Measurements from ENCODE around the gene RIOK1.

DNA sequence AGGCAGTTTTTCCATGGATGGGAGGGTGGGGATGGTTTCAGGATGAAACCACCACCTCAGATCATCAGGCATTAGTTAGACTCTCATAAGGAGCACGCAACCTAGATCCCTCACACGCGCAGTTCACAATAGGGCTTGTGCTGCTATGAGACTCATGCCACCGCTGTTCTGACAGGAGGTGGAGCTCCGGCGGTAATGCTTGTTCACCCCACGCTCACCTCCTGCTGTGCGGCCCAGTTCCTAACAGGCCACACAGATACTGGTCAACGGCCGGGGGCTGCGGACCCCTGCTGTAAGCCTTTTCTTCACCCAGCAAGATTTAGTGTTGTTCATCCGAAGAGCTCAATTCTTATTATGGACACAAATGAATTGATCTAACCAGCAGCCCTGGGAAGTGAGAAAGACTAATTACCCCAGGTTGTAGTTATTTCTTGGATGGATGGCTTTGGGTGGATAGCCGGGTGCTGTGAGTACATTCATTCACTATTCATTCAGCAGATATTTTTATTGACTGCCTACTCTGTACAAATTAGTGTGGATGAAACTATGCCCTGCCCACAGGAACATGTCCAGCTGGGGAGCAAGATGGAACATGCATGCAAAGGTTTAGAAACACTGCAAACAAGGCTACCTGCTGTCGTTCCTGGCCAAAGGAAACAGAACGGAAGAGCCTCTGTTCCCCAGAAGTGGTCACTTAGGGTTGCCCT, 57.2 kb downstream of the RIOK1 start:
- no peak for TF ChIP-seq EZH2phosphoT487 (IDR thresholded peaks at IDR 0.05; ENCODE audit: borderline replicate concordance)
- TF ChIP-seq, protein P1, sequence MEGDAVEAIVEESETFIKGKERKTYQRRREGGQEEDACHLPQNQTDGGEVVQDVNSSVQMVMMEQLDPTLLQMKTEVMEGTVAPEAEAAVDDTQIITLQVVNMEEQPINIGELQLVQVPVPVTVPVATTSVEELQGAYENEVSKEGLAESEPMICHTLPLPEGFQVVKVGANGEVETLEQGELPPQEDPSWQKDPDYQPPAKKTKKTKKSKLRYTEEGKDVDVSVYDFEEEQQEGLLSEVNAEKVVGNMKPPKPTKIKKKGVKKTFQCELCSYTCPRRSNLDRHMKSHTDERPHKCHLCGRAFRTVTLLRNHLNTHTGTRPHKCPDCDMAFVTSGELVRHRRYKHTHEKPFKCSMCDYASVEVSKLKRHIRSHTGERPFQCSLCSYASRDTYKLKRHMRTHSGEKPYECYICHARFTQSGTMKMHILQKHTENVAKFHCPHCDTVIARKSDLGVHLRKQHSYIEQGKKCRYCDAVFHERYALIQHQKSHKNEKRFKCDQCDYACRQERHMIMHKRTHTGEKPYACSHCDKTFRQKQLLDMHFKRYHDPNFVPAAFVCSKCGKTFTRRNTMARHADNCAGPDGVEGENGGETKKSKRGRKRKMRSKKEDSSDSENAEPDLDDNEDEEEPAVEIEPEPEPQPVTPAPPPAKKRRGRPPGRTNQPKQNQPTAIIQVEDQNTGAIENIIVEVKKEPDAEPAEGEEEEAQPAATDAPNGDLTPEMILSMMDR (conservative IDR thresholded peaks at IDR 0.05; ENCODE audit: low read length): no peak
